Epithelial cell of esophagus (primary cell): ENCODE measurements around the gene GOLGA5.

Experiments used
- DNase-seq: peaks from one replicate; pipeline ENCODE4 v3.0.0; 2010; ENCODE audit warnings: low read depth
- H3K4me3 ChIP-seq: 2 replicates; pipeline ENCODE4 v1.5.1; 2011; ENCODE audit warnings: mild to moderate bottlenecking, low read length, control low read depth
- CTCF ChIP-seq: IDR thresholded peaks from 2 replicates; pipeline ENCODE4 v1.5.1; 2011; ENCODE audit warnings: low read depth, mild to moderate bottlenecking, low read length, control low read depth, inconsistent platforms; ENCODE audit not compliant: insufficient read depth; ENCODE audit errors: missing control alignments

Gene GOLGA5

GRCh38 chr14:92783813-92784431 is 10.2 kb upstream of the GOLGA5 start:
- TF ChIP-seq CTCF = peak; percentile 54
- peak; percentile 66 for DNase-seq
- no peak overlapping the region for H3K4me3 ChIP-seq

GRCh38 chr14:92785667-92786426 is 8.3 kb upstream of the GOLGA5 start:
- peak; percentile 85 for DNase-seq
- TF ChIP-seq CTCF = no peak
- no peak overlapping the region for H3K4me3 ChIP-seq

DNA sequence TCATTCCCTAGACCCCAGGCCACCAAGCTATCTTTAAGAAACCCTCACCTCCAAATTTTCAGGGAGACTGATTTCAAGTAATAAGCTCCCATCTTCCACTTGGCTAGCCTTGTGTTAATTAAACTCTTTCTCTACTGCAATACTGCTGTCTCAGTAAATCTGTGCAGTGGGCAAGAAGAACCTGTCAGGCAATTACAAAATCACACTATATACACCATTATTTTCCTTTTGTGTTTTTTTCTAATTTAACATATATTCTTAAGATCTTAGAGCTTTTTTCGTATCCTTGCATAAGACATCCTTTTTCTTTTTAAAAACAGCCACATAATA is 7.7 kb upstream of the GOLGA5 start:
- H3K4me3 ChIP-seq = no peak overlapping the region
- no peak for TF ChIP-seq CTCF
- DNase-seq = no peak

DNA sequence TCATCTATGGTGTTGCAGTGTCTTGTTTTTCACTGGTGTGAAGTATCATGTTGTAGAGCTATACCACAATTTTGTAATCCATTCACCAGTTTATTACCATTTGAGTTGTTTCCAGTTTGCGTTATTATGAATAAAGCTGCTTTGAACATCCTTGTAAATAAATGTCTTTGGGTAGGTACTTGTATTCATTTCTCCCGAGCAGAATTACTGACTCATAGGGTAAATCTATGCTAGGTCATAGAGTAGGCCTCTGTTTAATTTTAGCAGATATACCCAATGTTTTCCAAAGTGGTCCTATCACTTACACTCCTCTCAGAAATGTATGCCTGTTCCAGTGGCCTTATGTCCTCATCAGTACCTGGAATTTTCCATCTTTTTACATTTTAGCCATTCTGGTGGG is 6.6 kb upstream of the GOLGA5 start:
- no peak for TF ChIP-seq CTCF
- DNase-seq = no peak
- H3K4me3 ChIP-seq = no peak overlapping the region

GRCh38 chr14:92789457-92790089 is 4.5 kb upstream of the GOLGA5 start:
- no peak overlapping the region for H3K4me3 ChIP-seq
- DNase-seq = peak; percentile 13
- no peak for TF ChIP-seq CTCF

GRCh38 chr14:92792885-92793284 is 1.2 kb upstream of the GOLGA5 start:
- no peak for TF ChIP-seq CTCF
- DNase-seq = peak; percentile 71

DNA sequence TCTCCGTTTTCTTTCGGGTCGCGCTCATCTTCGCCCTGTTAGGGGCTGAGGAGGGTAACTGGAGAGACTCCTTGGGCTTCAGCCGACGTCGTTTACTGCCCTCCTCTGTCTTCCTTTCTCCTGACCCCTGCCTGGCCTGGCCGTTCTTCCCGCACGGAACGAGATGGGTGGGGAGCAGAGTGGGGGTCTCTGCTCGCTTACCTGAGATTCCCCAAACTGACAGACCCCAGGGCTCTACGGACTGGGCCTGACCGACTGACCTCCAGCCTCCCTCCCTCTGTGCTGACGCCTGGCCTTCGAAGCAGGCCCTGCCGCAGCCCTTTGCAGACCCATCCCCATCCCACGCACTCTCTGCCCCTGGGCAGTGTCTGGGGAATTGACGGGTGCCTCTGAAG is 439 bp downstream of the GOLGA5 start:
- no peak for TF ChIP-seq CTCF
- DNase-seq = peak; percentile 24
- H3K4me3 ChIP-seq = peak overlapping the region; percentile 98

More at GRCh38 chr14:92792885-92793284, 1.2 kb upstream of the GOLGA5 start:
- H3K4me3 ChIP-seq = no peak overlapping the region
